ENCODE measurements around the gene GUCY1A2. TPM values are rescaled to one million over a fixed set of nuclear protein-coding genes. Genes with fewer than 3 reads are reported as not detected.

The GUCY1A2 gene
- total RNA-seq, 1 experiment from 2014 or later, result not detected

DNA sequence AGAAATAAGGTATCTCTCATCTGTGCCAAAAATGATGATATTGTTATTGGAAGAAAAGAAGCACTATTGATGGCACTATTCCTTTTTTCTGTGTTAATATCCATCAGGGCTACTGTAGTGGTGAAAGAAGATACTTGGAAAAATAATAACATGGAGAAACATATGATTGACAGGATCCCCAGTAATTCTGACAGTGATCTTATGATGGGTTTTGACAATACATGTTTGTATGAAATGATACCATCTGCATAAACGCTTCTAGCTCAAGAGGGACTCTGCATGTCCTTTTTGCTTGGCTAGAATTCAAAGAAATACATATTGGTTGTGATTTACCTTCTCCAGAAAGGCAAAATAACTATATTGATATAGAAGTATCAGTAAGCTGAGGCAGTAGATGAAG is 178.1 kb downstream of the GUCY1A2 start:
- Histone ChIP-seq H3K4me2 (ENCODE audit: low read length) (no peak overlapping the region), H3K36me3 (ENCODE audit: low read depth, low read length) (no peaks in the 10 kb centered on the region), H3F3A (ENCODE audit: low read length, unreplicated experiment) (no peaks in the 10 kb centered on the region), H3K4me1 (ENCODE audit: insufficient read depth, low read length) (no peaks in the 10 kb centered on the region), H3K27me3 (ENCODE audit: low read length) (peaks cover 13% of the 10 kb centered on the region), H4K20me1 (ENCODE audit: low read length) (no peaks in the 10 kb centered on the region), H3K9me3 (ENCODE audit: low read length) (no peaks in the 10 kb centered on the region), H3K9ac (ENCODE audit: low read length) (no peak overlapping the region), H3K79me2 (ENCODE audit: low read length) (no peaks in the 10 kb centered on the region), H3K9me2 (replicated peaks; ENCODE audit: low read length) (no peaks in the 10 kb centered on the region; the same call in 1 of the 2 replicates), H3K4me3 (ENCODE audit: low read length) (no peak overlapping the region), H2AFZ (ENCODE audit: low read length) (no peak overlapping the region), H3K27ac (ENCODE audit: low read length) (no peak overlapping the region)
- DNase-seq (no peak), ATAC-seq (no peak)
- TF ChIP-seq EZH2 (IDR thresholded peaks at IDR 0.05; ENCODE audit: low read length, unreplicated experiment), result no peak
- no peak for TF ChIP-seq EZH2phosphoT487 (IDR thresholded peaks at IDR 0.05; ENCODE audit: borderline replicate concordance, low read length)
- TF ChIP-seq, protein P1, sequence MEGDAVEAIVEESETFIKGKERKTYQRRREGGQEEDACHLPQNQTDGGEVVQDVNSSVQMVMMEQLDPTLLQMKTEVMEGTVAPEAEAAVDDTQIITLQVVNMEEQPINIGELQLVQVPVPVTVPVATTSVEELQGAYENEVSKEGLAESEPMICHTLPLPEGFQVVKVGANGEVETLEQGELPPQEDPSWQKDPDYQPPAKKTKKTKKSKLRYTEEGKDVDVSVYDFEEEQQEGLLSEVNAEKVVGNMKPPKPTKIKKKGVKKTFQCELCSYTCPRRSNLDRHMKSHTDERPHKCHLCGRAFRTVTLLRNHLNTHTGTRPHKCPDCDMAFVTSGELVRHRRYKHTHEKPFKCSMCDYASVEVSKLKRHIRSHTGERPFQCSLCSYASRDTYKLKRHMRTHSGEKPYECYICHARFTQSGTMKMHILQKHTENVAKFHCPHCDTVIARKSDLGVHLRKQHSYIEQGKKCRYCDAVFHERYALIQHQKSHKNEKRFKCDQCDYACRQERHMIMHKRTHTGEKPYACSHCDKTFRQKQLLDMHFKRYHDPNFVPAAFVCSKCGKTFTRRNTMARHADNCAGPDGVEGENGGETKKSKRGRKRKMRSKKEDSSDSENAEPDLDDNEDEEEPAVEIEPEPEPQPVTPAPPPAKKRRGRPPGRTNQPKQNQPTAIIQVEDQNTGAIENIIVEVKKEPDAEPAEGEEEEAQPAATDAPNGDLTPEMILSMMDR (conservative IDR thresholded peaks at IDR 0.05; ENCODE audit: low read depth, low read length), result no peak
- intact Hi-C loops (cut with micrococcal nuclease), result no loop called here
- ChIA-PET CTCF (no interaction called here), POLR2A (ENCODE audit: unreplicated experiment) (no interaction called here)
- no TSS peak for BruUV-seq (replicated peaks)

- no peak overlapping the region for H3K9ac ChIP-seq (ENCODE audit: low read length)
- BruUV-seq (replicated peaks), result no TSS peak
- H3K4me3 ChIP-seq (ENCODE audit: low read length), result no peak overlapping the region
- ChIA-PET CTCF (no interaction called here), POLR2A (ENCODE audit: unreplicated experiment) (no interaction called here)
- H3F3A ChIP-seq (ENCODE audit: low read length, unreplicated experiment), result no peaks in the 10 kb centered on the region
- H3K9me2 ChIP-seq (replicated peaks; ENCODE audit: low read length), result no peaks in the 10 kb centered on the region
- no peaks in the 10 kb centered on the region for H3K4me1 ChIP-seq (ENCODE audit: insufficient read depth, low read length)
- no peak overlapping the region for H3K27ac ChIP-seq (ENCODE audit: low read length)
- no peaks in the 10 kb centered on the region for H3K79me2 ChIP-seq (ENCODE audit: low read length)
- no peaks in the 10 kb centered on the region for H3K9me3 ChIP-seq (ENCODE audit: low read length)
- H2AFZ ChIP-seq (ENCODE audit: low read length), result no peak overlapping the region
- TF ChIP-seq, protein P1 (conservative IDR thresholded peaks at IDR 0.05; ENCODE audit: low read depth, low read length), result no peak
- TF ChIP-seq EZH2 (IDR thresholded peaks at IDR 0.05; ENCODE audit: low read length, unreplicated experiment), result no peak
- TF ChIP-seq EZH2phosphoT487 (IDR thresholded peaks at IDR 0.05; ENCODE audit: borderline replicate concordance, low read length), result no peak
- DNase-seq, result no peak
- peaks cover 6% of the 10 kb centered on the region; the same call in 1 of the 2 replicates for H3K27me3 ChIP-seq (ENCODE audit: low read length)
- no peak overlapping the region for H3K4me2 ChIP-seq (ENCODE audit: low read length)
- no peak for ATAC-seq
- no peaks in the 10 kb centered on the region for H4K20me1 ChIP-seq (ENCODE audit: low read length)
- H3K36me3 ChIP-seq (ENCODE audit: low read depth, low read length), result no peaks in the 10 kb centered on the region
- intact Hi-C loops (cut with micrococcal nuclease), result no loop called here
Observed at GRCh38 chr11:106834567-106834966, 183.7 kb downstream of the GUCY1A2 start.

GRCh38 chr11:106828976-106829375 is 189.3 kb downstream of the GUCY1A2 start:
- no peak for DNase-seq
- ChIA-PET CTCF (no interaction called here), POLR2A (ENCODE audit: unreplicated experiment) (no interaction called here)
- Histone ChIP-seq H3K27me3 (ENCODE audit: low read length) (no peaks in the 10 kb centered on the region), H3K79me2 (ENCODE audit: low read length) (no peaks in the 10 kb centered on the region), H3K4me2 (ENCODE audit: low read length) (no peak overlapping the region), H2AFZ (ENCODE audit: low read length) (no peak overlapping the region), H3K27ac (ENCODE audit: low read length) (no peak overlapping the region), H3K36me3 (ENCODE audit: low read depth, low read length) (no peaks in the 10 kb centered on the region), H3K9me3 (ENCODE audit: low read length) (no peaks in the 10 kb centered on the region), H3F3A (ENCODE audit: low read length, unreplicated experiment) (no peaks in the 10 kb centered on the region), H3K9me2 (replicated peaks; ENCODE audit: low read length) (no peaks in the 10 kb centered on the region), H3K4me1 (ENCODE audit: insufficient read depth, low read length) (no peaks in the 10 kb centered on the region), H3K4me3 (ENCODE audit: low read length) (no peak overlapping the region), H4K20me1 (ENCODE audit: low read length) (no peaks in the 10 kb centered on the region), H3K9ac (ENCODE audit: low read length) (no peak overlapping the region)
- intact Hi-C loops (cut with micrococcal nuclease), result no loop called here
- no TSS peak for BruUV-seq (replicated peaks)
- ATAC-seq, result no peak
- TF ChIP-seq EZH2 (IDR thresholded peaks at IDR 0.05; ENCODE audit: low read length, unreplicated experiment), result no peak
- TF ChIP-seq EZH2phosphoT487 (IDR thresholded peaks at IDR 0.05; ENCODE audit: borderline replicate concordance, low read length), result no peak
- TF ChIP-seq, protein P1 (conservative IDR thresholded peaks at IDR 0.05; ENCODE audit: low read depth, low read length), result no peak
